SK-N-MC (cell line): ENCODE measurements around the gene SCAND1.

Experiments used
- DNase-seq: peaks from one replicate; pipeline ENCODE4 v3.0.0-alpha.2; 2011; ENCODE audit warnings: low read depth, low spot score
- H3K27ac ChIP-seq: fragments of 200-600 bp; sonication (generic); 2 replicates; pipeline ENCODE4 v1.5.1; 2016; ENCODE audit warnings: mixed run types
- H3K36me3 ChIP-seq: fragments of 200-600 bp; sonication (generic); 2 replicates; pipeline ENCODE4 v1.6.1; 2017; ENCODE audit warnings: antibody characterized with exemption, low read length, mixed read lengths; ENCODE audit not compliant: insufficient read depth
- H3K4me3 ChIP-seq: fragments of 200-600 bp; sonication (generic); 2 replicates; pipeline ENCODE4 v1.5.1; 2016
- H3K9ac ChIP-seq: fragments of 200-600 bp; sonication (generic); 2 replicates; pipeline ENCODE4 v1.8.0; 2017; ENCODE audit warnings: mixed run types, mixed read lengths; ENCODE audit not compliant: insufficient read length
- H3K9me3 ChIP-seq: fragments of 200-600 bp; sonication (generic); 2 replicates; pipeline ENCODE4 v1.6.1; 2017; ENCODE audit warnings: low read depth, mild to moderate bottlenecking, antibody characterized with exemption, low read length, moderate library complexity, mixed read lengths
- EZH2 ChIP-seq: fragments of 200-600 bp; sonication (generic); IDR thresholded peaks from one replicate; pipeline ENCODE4 v1.6.1; 2017; ENCODE audit warnings: antibody characterized with exemption
- FOXP2 ChIP-seq: optimal IDR thresholded peaks from 2 replicates; pipeline ENCODE3; 2011; ENCODE audit warnings: mild to moderate bottlenecking, moderate library complexity; ENCODE audit not compliant: insufficient read depth; ENCODE audit errors: extremely low read length, control extremely low read depth
- POLR2AphosphoS5 ChIP-seq: IDR thresholded peaks from 2 replicates; pipeline ENCODE4 v1.6.1; 2012; ENCODE audit warnings: mild to moderate bottlenecking, low read depth, low read length, borderline replicate concordance

Gene SCAND1

GRCh38 chr20:35985806-35986205 is 31.5 kb upstream of the SCAND1 start:
- Histone ChIP-seq H3K9ac (no peak overlapping the region), H3K27ac (no peak overlapping the region), H3K36me3 (no peaks in the 10 kb centered on the region), H3K9me3 (no peaks in the 10 kb centered on the region), H3K4me3 (no peak overlapping the region)
- no peak for TF ChIP-seq POLR2AphosphoS5
- no peak for TF ChIP-seq FOXP2
- no peak for DNase-seq

DNA sequence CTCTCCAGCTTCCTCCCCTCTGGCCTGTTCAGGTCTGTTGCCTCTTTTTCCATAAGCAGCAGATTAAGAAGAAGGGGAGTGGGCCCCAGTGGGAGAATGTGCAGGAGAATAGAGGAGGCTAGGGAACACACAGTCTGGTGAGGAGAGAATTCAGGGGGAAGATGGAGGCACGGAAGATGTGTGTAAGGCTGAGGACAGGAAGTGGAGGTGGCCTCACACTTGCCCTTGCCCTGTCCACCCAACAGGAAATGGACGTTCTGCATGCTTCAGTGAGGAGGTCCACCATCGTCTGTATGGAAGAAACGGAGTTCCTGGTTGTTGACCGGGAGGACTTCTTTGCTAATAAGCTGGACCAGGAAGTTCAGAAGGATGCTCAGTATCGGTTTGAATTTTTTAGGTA is 30.1 kb upstream of the SCAND1 start:
- Histone ChIP-seq H3K27ac (no peak overlapping the region), H3K36me3 (no peaks in the 10 kb centered on the region), H3K9me3 (no peaks in the 10 kb centered on the region), H3K4me3 (no peak overlapping the region), H3K9ac (no peak overlapping the region)
- TF ChIP-seq POLR2AphosphoS5 (no peak), EZH2 (no peak), FOXP2 (no peak)
- DNase-seq: no peak

- no peak overlapping the region for H3K4me3 ChIP-seq
- no peak overlapping the region for H3K27ac ChIP-seq
- DNase-seq: no peak
- H3K9me3 ChIP-seq: no peaks in the 10 kb centered on the region
- no peak overlapping the region for H3K9ac ChIP-seq
- no peak for TF ChIP-seq POLR2AphosphoS5
- no peak for TF ChIP-seq FOXP2
- no peak for TF ChIP-seq EZH2
- no peaks in the 10 kb centered on the region for H3K36me3 ChIP-seq
These were observed 27.7 kb upstream of the SCAND1 start for GRCh38 chr20:35981969-35982368.

GRCh38 chr20:35979544-35979943 is 25.2 kb upstream of the SCAND1 start:
- no peak for TF ChIP-seq FOXP2
- no peak for TF ChIP-seq EZH2
- H3K27ac ChIP-seq: no peak overlapping the region
- H3K9ac ChIP-seq: no peak overlapping the region
- H3K9me3 ChIP-seq: no peaks in the 10 kb centered on the region
- no peak for DNase-seq
- no peak overlapping the region for H3K4me3 ChIP-seq
- H3K36me3 ChIP-seq: no peaks in the 10 kb centered on the region

DNA sequence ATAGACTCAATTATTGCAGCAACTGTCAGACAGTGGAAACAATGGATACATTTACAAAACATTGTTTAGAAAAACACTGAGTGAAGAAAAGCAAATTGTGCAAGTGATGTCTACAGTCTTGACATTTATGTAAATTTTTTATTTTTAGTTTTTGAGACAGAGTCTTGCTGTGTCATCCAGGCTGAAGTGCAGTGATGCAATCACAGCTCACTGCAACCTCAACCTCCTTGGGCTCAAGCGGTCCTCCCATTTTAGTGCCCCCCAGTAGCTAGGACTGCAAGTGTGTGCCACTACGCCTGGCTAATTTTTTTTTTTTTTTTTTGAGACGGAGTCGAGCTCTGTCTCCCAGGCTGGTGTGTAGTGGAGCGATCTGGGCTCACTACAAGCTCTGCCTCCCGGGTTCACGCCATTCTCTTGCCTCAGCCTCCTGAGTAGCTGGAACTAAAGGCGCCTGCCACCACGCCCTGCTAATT is 23.8 kb upstream of the SCAND1 start:
- H3K4me3 ChIP-seq: no peak overlapping the region
- no peak overlapping the region for H3K27ac ChIP-seq
- DNase-seq: no peak
- H3K9me3 ChIP-seq: no peaks in the 10 kb centered on the region
- TF ChIP-seq EZH2 (no peak), FOXP2 (no peak), POLR2AphosphoS5 (no peak)
- H3K36me3 ChIP-seq: no peaks in the 10 kb centered on the region
- H3K9ac ChIP-seq: no peak overlapping the region

DNA sequence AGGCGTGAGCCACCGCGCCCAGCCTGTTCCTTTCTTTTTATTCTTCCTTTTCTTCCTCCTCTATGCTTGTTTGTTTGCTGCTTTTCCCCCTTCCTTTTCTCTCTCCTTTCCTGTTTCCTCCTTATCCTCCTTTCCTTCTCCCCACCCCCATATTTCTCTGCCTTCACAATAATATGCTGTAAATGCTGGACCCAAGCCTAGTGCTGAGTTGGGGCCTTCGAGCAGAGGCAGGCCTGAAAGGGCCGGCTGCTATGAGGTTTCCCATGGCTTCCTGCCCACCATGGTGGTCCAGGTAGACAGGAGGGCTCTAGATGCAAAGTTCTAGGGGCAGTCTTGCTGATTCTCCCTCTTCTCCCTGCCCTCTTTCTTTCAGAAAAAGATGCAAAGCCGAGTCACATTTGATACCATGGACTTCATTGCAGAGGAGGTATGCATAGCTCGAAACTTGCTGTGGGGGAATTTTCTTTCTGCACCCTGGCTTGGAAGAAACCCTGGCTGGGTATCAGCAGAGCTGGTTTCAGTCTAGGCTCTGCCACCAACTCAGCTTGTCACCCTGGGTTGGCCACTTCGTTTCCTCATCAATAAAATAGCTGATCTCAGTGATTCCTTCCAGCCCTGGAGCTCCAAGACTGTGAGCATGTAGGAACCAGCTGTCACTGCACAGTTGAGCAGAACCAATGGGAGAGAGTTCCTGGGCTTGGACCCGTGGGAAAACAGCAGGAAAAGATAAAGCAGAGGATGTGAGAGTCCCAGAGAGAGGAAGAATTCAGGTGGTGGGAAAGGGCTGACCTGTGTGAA is 21.5 kb upstream of the SCAND1 start:
- Histone ChIP-seq H3K9ac (no peak overlapping the region), H3K9me3 (no peaks in the 10 kb centered on the region), H3K36me3 (no peaks in the 10 kb centered on the region), H3K27ac (no peak overlapping the region), H3K4me3 (no peak overlapping the region)
- DNase-seq: no peak
- TF ChIP-seq POLR2AphosphoS5 (no peak), EZH2 (no peak), FOXP2 (no peak)

- H3K4me3 ChIP-seq: no peak overlapping the region
- H3K27ac ChIP-seq: no peak overlapping the region
- H3K36me3 ChIP-seq: no peaks in the 10 kb centered on the region
- no peak for DNase-seq
- no peak for TF ChIP-seq POLR2AphosphoS5
- no peak for TF ChIP-seq EZH2
- TF ChIP-seq FOXP2: no peak
- H3K9ac ChIP-seq: no peak overlapping the region
- H3K9me3 ChIP-seq: no peaks in the 10 kb centered on the region
These were observed 20.0 kb upstream of the SCAND1 start for GRCh38 chr20:35974256-35974655.

- TF ChIP-seq FOXP2 (no peak), EZH2 (no peak), POLR2AphosphoS5 (no peak)
- H3K36me3 ChIP-seq: no peaks in the 10 kb centered on the region
- no peak overlapping the region for H3K9ac ChIP-seq
- H3K4me3 ChIP-seq: no peak overlapping the region
- DNase-seq: no peak
- H3K9me3 ChIP-seq: no peaks in the 10 kb centered on the region
- no peak overlapping the region for H3K27ac ChIP-seq
These were observed 18.2 kb upstream of the SCAND1 start for GRCh38 chr20:35972462-35972861.

DNA sequence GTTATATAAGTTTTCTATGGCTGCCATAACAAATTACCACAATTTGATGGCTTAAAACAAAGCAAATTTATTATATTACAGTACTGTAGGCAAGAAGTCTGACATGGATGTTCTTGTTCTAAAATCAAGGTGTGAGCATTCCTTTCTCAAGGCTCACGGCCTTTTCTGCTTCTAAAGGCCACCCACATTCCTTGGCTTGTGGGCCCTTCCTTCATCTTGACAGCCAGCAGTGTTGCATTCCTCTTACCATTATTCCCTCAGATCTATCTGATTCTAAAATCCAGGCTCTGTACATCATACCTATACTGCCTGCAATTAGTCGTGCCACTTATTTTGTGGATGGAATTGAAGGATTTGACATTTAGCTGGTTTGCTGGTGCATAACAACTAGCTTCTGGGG is 17.7 kb upstream of the SCAND1 start:
- no peak overlapping the region for H3K9ac ChIP-seq
- TF ChIP-seq EZH2: no peak
- TF ChIP-seq POLR2AphosphoS5: no peak
- no peak for TF ChIP-seq FOXP2
- H3K36me3 ChIP-seq: no peaks in the 10 kb centered on the region
- no peak overlapping the region for H3K4me3 ChIP-seq
- no peaks in the 10 kb centered on the region for H3K9me3 ChIP-seq
- H3K27ac ChIP-seq: no peak overlapping the region
- no peak for DNase-seq

GRCh38 chr20:35968930-35969329 is 14.6 kb upstream of the SCAND1 start:
- no peak for DNase-seq
- Histone ChIP-seq H3K36me3 (no peaks in the 10 kb centered on the region), H3K9me3 (no peaks in the 10 kb centered on the region), H3K27ac (no peak overlapping the region), H3K4me3 (no peak overlapping the region), H3K9ac (no peak overlapping the region)
- no peak for TF ChIP-seq EZH2
- TF ChIP-seq FOXP2: no peak
- TF ChIP-seq POLR2AphosphoS5: no peak
